Caco-2 (cell line): Measurements from ENCODE around the gene TBX15. TPM values are rescaled to one million over a fixed set of nuclear protein-coding genes. Genes with fewer than 3 reads are reported as not detected.

ENCODE experiments used
- BruUV-seq: library from RNA; stranded (reverse); fragments of 400-500 nt; replicated peaks from 2 replicates; lab custom pipeline; 2021; lab: Mats Ljungman, UMichigan
- CTCF ChIA-PET: fragments of 300-600 bp; sonication (Branson Sonifier 250); formaldehyde crosslinking; loops from one replicate; lab custom pipeline; 2022; ENCODE audit warnings: antibody characterized with exemption; lab: Charles Lee
- POLR2A ChIA-PET: fragments of 300-600 bp; sonication (Branson Sonifier 250); formaldehyde crosslinking; loops from one replicate; lab custom pipeline; 2022; ENCODE audit warnings: antibody characterized with exemption; lab: Charles Lee
- DNase-seq, 2 experiments: peaks; one replicate each; pipeline versions ENCODE4 v3.0.0 to v3.0.0-alpha.2; 2020 to 2022
- H3K27me3 ChIP-seq: replicated peaks from 2 replicates; pipeline ENCODE4 v1.6.0; 2011; ENCODE audit warnings: low read length; ENCODE audit not compliant: control insufficient read depth, insufficient read depth
- H3K36me3 ChIP-seq: 2 replicates; pipeline ENCODE4 v1.5.1; 2011; ENCODE audit warnings: low read length; ENCODE audit not compliant: control insufficient read depth, insufficient read depth
- H3K4me1 ChIP-seq: fragments of 250-450 bp; sonication (Bioruptor Pico); 2 replicates; pipeline ENCODE4 v1.5.1; 2020; ENCODE audit warnings: mild to moderate bottlenecking
- H3K4me3 ChIP-seq: 2 replicates; pipeline ENCODE4 v1.5.1; 2011; ENCODE audit warnings: low read depth, mild to moderate bottlenecking, control low read depth, low read length
- H3K9me3 ChIP-seq: fragments of 250-450 bp; sonication (Bioruptor Pico); 2 replicates; pipeline ENCODE4 v1.5.1; 2020; ENCODE audit warnings: mild to moderate bottlenecking, moderate library complexity
- H3K27ac Mint-ChIP-seq: one replicate; pipeline ENCODE4 v1.8.0; 2022; ENCODE audit warnings: mixed read lengths; ENCODE audit not compliant: unreplicated experiment
- H3K27me3 Mint-ChIP-seq: one replicate; pipeline ENCODE4 v1.8.0; 2022; ENCODE audit warnings: mixed read lengths; ENCODE audit not compliant: insufficient read depth, unreplicated experiment
- H3K36me3 Mint-ChIP-seq: one replicate; pipeline ENCODE4 v1.8.0; 2022; ENCODE audit warnings: mild to moderate bottlenecking, mixed read lengths; ENCODE audit not compliant: insufficient read depth, unreplicated experiment
- H3K4me1 Mint-ChIP-seq: one replicate; pipeline ENCODE4 v1.8.0; 2022; ENCODE audit warnings: low read depth, mixed read lengths; ENCODE audit not compliant: unreplicated experiment
- H3K4me3 Mint-ChIP-seq: one replicate; pipeline ENCODE4 v1.8.0; 2022; ENCODE audit warnings: mild to moderate bottlenecking, moderate library complexity, mixed read lengths; ENCODE audit not compliant: unreplicated experiment
- H3K9me3 Mint-ChIP-seq: one replicate; pipeline ENCODE4 v1.8.0; 2022; ENCODE audit warnings: mixed read lengths; ENCODE audit not compliant: unreplicated experiment
- intact Hi-C: fragments of 100-400 bp; cut with micrococcal nuclease; formaldehyde crosslinking; loops from one replicate; pipeline ENCODE4 v1.10.0; 2022; ENCODE audit not compliant: unreplicated experiment
- total RNA-seq: library from RNA; stranded (reverse); gene quantifications from 2 replicates; pipeline ENCODE4 v1.2.3, GENCODE V29; 2022
- TF ChIP-seq, protein P1 (sequence below), 2 experiments: fragments of 200-600 bp in 1 of 2; IDR thresholded peaks; 1 replicate in 1 of 2; 2 replicates in 1 of 2; pipeline versions ENCODE4 v1.5.1 to v1.8.0; 2011 to 2022; ENCODE audit warnings: antibody characterized with exemption in 1 of 2, control low read depth in 1 of 2, inconsistent platforms in 1 of 2, low read depth in 1 of 2, low read length in 1 of 2, mild to moderate bottlenecking in 1 of 2, moderate library complexity in 1 of 2; ENCODE audit not compliant: insufficient read depth in 1 of 2, severe bottlenecking in 1 of 2, unreplicated experiment in 1 of 2

TBX15 gene
- total RNA-seq, 1 experiment from 2014 or later = 0.11 TPM

GRCh38 chr1:118928739-118929554, 59.2 kb downstream of the TBX15 start:
- H3K4me3 ChIP-seq = no peak overlapping the region
- Mint-ChIP-seq H3K4me3 (no peak overlapping the region), H3K4me1 (no peaks in the 10 kb centered on the region), H3K27me3 (peaks cover 9% of the 10 kb centered on the region), H3K36me3 (no peaks in the 10 kb centered on the region), H3K27ac (no peak overlapping the region), H3K9me3 (no peaks in the 10 kb centered on the region)
- H3K4me1 ChIP-seq = no peaks in the 10 kb centered on the region
- no peaks in the 10 kb centered on the region for H3K36me3 ChIP-seq
- no peaks in the 10 kb centered on the region for H3K27me3 ChIP-seq
- ChIA-PET POLR2A (no interaction called here), CTCF (no interaction called here)
- TF ChIP-seq, protein P1, sequence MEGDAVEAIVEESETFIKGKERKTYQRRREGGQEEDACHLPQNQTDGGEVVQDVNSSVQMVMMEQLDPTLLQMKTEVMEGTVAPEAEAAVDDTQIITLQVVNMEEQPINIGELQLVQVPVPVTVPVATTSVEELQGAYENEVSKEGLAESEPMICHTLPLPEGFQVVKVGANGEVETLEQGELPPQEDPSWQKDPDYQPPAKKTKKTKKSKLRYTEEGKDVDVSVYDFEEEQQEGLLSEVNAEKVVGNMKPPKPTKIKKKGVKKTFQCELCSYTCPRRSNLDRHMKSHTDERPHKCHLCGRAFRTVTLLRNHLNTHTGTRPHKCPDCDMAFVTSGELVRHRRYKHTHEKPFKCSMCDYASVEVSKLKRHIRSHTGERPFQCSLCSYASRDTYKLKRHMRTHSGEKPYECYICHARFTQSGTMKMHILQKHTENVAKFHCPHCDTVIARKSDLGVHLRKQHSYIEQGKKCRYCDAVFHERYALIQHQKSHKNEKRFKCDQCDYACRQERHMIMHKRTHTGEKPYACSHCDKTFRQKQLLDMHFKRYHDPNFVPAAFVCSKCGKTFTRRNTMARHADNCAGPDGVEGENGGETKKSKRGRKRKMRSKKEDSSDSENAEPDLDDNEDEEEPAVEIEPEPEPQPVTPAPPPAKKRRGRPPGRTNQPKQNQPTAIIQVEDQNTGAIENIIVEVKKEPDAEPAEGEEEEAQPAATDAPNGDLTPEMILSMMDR (IDR thresholded peaks at IDR 0.05; ENCODE audit: insufficient read depth in 1 of 2, low read depth in 1 of 2, low read length in 1 of 2, severe bottlenecking in 1 of 2, unreplicated experiment in 1 of 2) = no peak
- intact Hi-C loops = no loop called here
- peak in 1 of 2 experiments; percentile 35 for DNase-seq
- H3K9me3 ChIP-seq = no peaks in the 10 kb centered on the region
- BruUV-seq = no TSS peak

DNA sequence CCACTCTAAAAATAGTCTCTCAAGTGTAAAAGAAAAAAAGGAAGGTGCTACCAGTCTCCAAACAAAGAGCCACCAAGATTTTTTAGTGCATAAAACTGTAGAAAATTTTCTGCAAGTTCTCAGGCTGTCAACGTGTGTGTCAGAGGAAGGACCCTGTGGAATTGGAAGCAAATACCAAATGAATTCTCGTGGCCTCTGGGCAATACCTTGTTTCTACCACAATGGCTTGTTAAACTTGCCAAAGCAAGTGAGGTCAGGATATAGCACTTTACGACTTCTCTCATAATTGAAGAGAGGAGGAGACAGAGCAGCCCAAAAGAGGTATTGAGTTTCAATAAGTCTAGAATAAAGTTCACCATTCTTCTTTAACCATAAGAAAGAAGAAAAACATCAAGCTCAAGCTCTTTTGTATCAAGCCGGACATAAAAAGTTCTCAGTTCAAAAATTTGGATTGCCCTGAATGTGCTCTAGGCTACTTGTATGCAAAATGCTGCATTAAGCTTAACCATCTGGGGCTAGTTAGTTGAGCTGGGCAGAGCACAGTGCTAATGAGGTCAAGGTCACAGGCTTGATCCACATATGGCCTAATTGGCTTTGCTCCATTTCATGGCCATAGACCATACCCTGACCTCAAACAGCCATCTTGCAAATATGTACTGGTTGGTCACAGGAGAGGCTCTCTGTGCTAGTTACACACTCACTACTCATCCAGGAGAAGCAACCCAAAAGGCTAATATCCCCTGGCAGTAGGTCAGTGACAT, 60.5 kb downstream of the TBX15 start:
- POLR2A ChIA-PET = no interaction called here
- Mint-ChIP-seq H3K9me3 (no peaks in the 10 kb centered on the region), H3K27ac (no peak overlapping the region)

DNA sequence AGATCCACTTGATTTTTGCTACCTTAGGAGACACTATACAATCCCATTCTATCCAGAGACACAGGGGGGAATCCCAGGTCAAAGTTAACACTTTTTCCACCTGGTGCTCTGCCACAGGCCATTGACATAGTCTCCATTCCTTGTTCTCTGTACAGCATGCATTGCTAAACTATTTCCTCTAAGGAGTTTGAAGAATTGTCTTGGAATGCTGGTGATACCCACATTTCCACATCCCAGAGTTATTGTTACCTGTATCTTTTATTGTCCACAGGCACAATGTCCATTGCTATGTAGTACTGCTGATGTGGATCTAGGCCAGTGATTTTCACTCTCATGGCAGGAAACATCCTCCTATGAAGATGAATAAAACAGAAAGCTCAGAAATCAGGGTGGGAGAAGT, 61.9 kb downstream of the TBX15 start:
- ChIA-PET POLR2A (no interaction called here), CTCF (no interaction called here)
- Histone ChIP-seq H3K9me3 (no peaks in the 10 kb centered on the region), H3K27me3 (no peaks in the 10 kb centered on the region), H3K36me3 (no peaks in the 10 kb centered on the region), H3K4me3 (no peak overlapping the region), H3K4me1 (no peaks in the 10 kb centered on the region)
- H3K4me1 Mint-ChIP-seq = no peaks in the 10 kb centered on the region
- no peaks in the 10 kb centered on the region for H3K9me3 Mint-ChIP-seq
- H3K27ac Mint-ChIP-seq = no peak overlapping the region
- TF ChIP-seq, protein P1 (IDR thresholded peaks at IDR 0.05; ENCODE audit: insufficient read depth in 1 of 2, low read depth in 1 of 2, low read length in 1 of 2, severe bottlenecking in 1 of 2, unreplicated experiment in 1 of 2) = no peak
- no peak for DNase-seq
- no peak overlapping the region for H3K4me3 Mint-ChIP-seq
- BruUV-seq = no TSS peak
- peaks cover 8% of the 10 kb centered on the region for H3K27me3 Mint-ChIP-seq
- intact Hi-C loops = no loop called here
- H3K36me3 Mint-ChIP-seq = no peaks in the 10 kb centered on the region

More for the DNA sequence above, 60.5 kb downstream of the TBX15 start:
- H3K4me3 Mint-ChIP-seq = no peak overlapping the region
- H3K4me1 Mint-ChIP-seq = no peaks in the 10 kb centered on the region
- TF ChIP-seq, protein P1 (IDR thresholded peaks at IDR 0.05; ENCODE audit: insufficient read depth in 1 of 2, low read depth in 1 of 2, low read length in 1 of 2, severe bottlenecking in 1 of 2, unreplicated experiment in 1 of 2) = no peak
- no peak for DNase-seq
- peaks cover 9% of the 10 kb centered on the region for H3K27me3 Mint-ChIP-seq
- Histone ChIP-seq H3K4me3 (no peak overlapping the region), H3K36me3 (no peaks in the 10 kb centered on the region), H3K27me3 (no peaks in the 10 kb centered on the region), H3K4me1 (no peaks in the 10 kb centered on the region), H3K9me3 (no peaks in the 10 kb centered on the region)
- intact Hi-C loops = no loop called here
- BruUV-seq = no TSS peak
- CTCF ChIA-PET = no interaction called here
- H3K36me3 Mint-ChIP-seq = no peaks in the 10 kb centered on the region
